GM18505 (cell line): ENCODE results near the gene FOXD4L5.
"Not testable (repeated sequence)": the region's sequence is repeated elsewhere in the genome, so short reads cannot be mapped to it uniquely, and the experiment has no call there.

ENCODE experiments used
- ATAC-seq: cut with Tn5 transposase; IDR thresholded peaks from one replicate; pipeline ENCODE4 v1.9.1; 2021; ENCODE audit not compliant: unreplicated experiment

The FOXD4L5 gene

GRCh38 chr9:65285109-65285508 is at the start of gene FOXD4L5:
Gene FOXD4L5, minus strand, starts transcription at chr9:65285209. Its CDS starts 832 bp downstream, at chr9:65284377.
- not testable (repeated sequence) for ATAC-seq

- not testable (repeated sequence) for ATAC-seq
Measured at GRCh38 chr9:65283943-65284342, 1.1 kb downstream of the FOXD4L5 start.

GRCh38 chr9:65282976-65283375 is 2.0 kb downstream of the FOXD4L5 start:
- ATAC-seq, result not testable (repeated sequence)
